ENCODE data around the gene GLI1.

GRCh38 chr12:57464569-57464968 is 5.0 kb downstream of the GLI1 start:
- TF ChIP-seq RAD21 (conservative IDR thresholded peaks at IDR 0.05 in 1 of 2, IDR thresholded peaks at IDR 0.05 in 1 of 2) = no peak
- TF ChIP-seq ZSCAN20 (CRISPR knock-in tag; IDR thresholded peaks at IDR 0.05) = no peak
- TF ChIP-seq RFX5 (IDR thresholded peaks at IDR 0.05) = no peak
- TF ChIP-seq ZFP36 (IDR thresholded peaks at IDR 0.05; ENCODE audit: borderline replicate concordance, partially characterized antibody) = no peak
- TF ChIP-seq CTCF (IDR thresholded peaks at IDR 0.05) = no peak
- TF ChIP-seq POLR2A (IDR thresholded peaks at IDR 0.05; ENCODE audit: low read length) = no peak
- TF ChIP-seq POLR2AphosphoS2 (conservative IDR thresholded peaks at IDR 0.05; ENCODE audit: low read length) = no peak
- no peak for TF ChIP-seq TFCP2L1 (CRISPR knock-in tag; IDR thresholded peaks at IDR 0.05)
- TF ChIP-seq MAFK (IDR thresholded peaks at IDR 0.05; ENCODE audit: partially characterized antibody) = no peak
- no peak for TF ChIP-seq HDAC2 (IDR thresholded peaks at IDR 0.05)
- no peak for TF ChIP-seq EP300 (IDR thresholded peaks at IDR 0.05)
- TF ChIP-seq REST (IDR thresholded peaks at IDR 0.05) = no peak
